Panc1 (cell line): ENCODE measurements around the gene ATXN1.

ENCODE experiments used
- CTCF ChIP-seq: fragments of 450-650 bp; IDR thresholded peaks from 2 replicates; pipeline ENCODE4 v1.5.1; 2017; ENCODE audit warnings: mild to moderate bottlenecking
- POLR2AphosphoS5 ChIP-seq: IDR thresholded peaks from 2 replicates; pipeline ENCODE4 v1.6.1; 2012; ENCODE audit warnings: mild to moderate bottlenecking, low read depth, low read length, moderate library complexity
- REST ChIP-seq, 2 experiments: IDR thresholded peaks; 2 replicates each; pipeline ENCODE4 v1.6.1; 2011 to 2012; ENCODE audit warnings: low read depth in 2 of 2, control low read depth in 1 of 2, low read length in 1 of 2, mild to moderate bottlenecking in 1 of 2, moderate library complexity in 1 of 2; ENCODE audit not compliant: insufficient read depth in 1 of 2

- TF ChIP-seq CTCF (no peak; the same call in 1 of the 2 replicates), POLR2AphosphoS5 (no peak), REST (IDR thresholded peaks at IDR 0.05; ENCODE audit: insufficient read depth in 1 of 2, low read depth in 2 of 2, low read length in 1 of 2) (no peak)
Observed at GRCh38 chr6:16776394-16777017, 15.2 kb upstream of the ATXN1 start.
